ENCODE measurements around the gene C19orf53. TPM values are rescaled to one million over a fixed set of nuclear protein-coding genes. Genes with fewer than 3 reads are reported as not detected.
A peak's percentile ranks its signal among the peaks of the same experiment; 100 is the strongest.

Gene C19orf53
- total and polyA plus RNA-seq, 2 of the 13 experiments (the other 11 are each of a cell fraction or from before 2014, with no cell fraction given) = 129 to 130 TPM

DNA sequence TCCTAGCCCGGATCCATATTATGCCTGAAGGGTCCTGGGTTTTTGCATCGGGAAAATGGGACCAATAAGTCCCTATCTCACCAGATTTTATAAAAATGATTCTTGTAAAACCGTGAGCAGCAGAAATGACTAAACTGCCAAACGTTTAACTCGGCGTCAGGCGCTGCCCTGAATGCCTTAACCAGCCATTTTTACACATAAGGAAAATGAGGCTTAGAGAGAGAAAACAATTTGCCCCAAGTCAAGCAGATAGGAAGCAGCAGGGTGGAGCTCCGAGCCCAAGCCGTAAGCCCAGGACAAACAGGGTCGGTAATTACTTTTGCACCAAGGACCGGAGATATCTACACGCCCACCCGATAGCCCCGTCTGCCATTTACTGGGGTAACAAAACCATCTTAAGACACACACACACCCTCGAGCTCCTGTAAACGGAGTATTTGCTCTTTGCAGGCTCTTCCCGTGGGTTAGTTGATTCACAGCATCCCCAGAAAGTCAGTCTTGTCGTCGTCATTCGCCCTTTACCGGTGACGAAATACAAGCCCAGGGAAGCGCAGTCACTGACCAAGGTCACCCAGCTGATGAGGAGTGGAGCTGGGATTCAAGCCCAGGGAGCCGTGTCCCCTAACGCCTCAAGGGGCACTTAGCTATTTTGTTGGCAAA is 26.0 kb upstream of the C19orf53 start (continued):
- TF ChIP-seq, protein P1, sequence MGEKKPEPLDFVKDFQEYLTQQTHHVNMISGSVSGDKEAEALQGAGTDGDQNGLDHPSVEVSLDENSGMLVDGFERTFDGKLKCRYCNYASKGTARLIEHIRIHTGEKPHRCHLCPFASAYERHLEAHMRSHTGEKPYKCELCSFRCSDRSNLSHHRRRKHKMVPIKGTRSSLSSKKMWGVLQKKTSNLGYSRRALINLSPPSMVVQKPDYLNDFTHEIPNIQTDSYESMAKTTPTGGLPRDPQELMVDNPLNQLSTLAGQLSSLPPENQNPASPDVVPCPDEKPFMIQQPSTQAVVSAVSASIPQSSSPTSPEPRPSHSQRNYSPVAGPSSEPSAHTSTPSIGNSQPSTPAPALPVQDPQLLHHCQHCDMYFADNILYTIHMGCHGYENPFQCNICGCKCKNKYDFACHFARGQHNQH (CRISPR knock-in tag; IDR thresholded peaks at IDR 0.05) = no peak
- TF ChIP-seq, protein P2, sequence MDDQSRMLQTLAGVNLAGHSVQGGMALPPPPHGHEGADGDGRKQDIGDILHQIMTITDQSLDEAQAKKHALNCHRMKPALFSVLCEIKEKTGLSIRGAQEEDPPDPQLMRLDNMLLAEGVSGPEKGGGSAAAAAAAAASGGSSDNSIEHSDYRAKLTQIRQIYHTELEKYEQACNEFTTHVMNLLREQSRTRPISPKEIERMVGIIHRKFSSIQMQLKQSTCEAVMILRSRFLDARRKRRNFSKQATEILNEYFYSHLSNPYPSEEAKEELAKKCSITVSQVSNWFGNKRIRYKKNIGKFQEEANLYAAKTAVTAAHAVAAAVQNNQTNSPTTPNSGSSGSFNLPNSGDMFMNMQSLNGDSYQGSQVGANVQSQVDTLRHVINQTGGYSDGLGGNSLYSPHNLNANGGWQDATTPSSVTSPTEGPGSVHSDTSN (CRISPR knock-in tag; IDR thresholded peaks at IDR 0.05; ENCODE audit: borderline replicate concordance) = no peak
- TF ChIP-seq NCOA2 (CRISPR knock-in tag; IDR thresholded peaks at IDR 0.05) = no peak
- TF ChIP-seq RAD21 (CRISPR knock-in tag; IDR thresholded peaks at IDR 0.05) = no peak
- peak; percentile 71; the same call in 1 of the 2 replicates for TF ChIP-seq HOXA3 (CRISPR knock-in tag; IDR thresholded peaks at IDR 0.05)
- TF ChIP-seq, protein P3, sequence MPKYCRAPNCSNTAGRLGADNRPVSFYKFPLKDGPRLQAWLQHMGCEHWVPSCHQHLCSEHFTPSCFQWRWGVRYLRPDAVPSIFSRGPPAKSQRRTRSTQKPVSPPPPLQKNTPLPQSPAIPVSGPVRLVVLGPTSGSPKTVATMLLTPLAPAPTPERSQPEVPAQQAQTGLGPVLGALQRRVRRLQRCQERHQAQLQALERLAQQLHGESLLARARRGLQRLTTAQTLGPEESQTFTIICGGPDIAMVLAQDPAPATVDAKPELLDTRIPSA (CRISPR knock-in tag; IDR thresholded peaks at IDR 0.05; ENCODE audit: borderline replicate concordance) = no peak
- peak; percentile 58; the same call in 1 of the 2 replicates for TF ChIP-seq ZNF709 (CRISPR knock-in tag; IDR thresholded peaks at IDR 0.05)
- no peak for TF ChIP-seq ZNF138 (CRISPR knock-in tag; IDR thresholded peaks at IDR 0.05; ENCODE audit: low read depth)
- TF ChIP-seq, protein P4, sequence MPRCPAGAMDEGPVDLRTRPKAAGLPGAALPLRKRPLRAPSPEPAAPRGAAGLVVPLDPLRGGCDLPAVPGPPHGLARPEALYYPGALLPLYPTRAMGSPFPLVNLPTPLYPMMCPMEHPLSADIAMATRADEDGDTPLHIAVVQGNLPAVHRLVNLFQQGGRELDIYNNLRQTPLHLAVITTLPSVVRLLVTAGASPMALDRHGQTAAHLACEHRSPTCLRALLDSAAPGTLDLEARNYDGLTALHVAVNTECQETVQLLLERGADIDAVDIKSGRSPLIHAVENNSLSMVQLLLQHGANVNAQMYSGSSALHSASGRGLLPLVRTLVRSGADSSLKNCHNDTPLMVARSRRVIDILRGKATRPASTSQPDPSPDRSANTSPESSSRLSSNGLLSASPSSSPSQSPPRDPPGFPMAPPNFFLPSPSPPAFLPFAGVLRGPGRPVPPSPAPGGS (CRISPR knock-in tag; IDR thresholded peaks at IDR 0.05) = no peak
- TF ChIP-seq, protein P5, sequence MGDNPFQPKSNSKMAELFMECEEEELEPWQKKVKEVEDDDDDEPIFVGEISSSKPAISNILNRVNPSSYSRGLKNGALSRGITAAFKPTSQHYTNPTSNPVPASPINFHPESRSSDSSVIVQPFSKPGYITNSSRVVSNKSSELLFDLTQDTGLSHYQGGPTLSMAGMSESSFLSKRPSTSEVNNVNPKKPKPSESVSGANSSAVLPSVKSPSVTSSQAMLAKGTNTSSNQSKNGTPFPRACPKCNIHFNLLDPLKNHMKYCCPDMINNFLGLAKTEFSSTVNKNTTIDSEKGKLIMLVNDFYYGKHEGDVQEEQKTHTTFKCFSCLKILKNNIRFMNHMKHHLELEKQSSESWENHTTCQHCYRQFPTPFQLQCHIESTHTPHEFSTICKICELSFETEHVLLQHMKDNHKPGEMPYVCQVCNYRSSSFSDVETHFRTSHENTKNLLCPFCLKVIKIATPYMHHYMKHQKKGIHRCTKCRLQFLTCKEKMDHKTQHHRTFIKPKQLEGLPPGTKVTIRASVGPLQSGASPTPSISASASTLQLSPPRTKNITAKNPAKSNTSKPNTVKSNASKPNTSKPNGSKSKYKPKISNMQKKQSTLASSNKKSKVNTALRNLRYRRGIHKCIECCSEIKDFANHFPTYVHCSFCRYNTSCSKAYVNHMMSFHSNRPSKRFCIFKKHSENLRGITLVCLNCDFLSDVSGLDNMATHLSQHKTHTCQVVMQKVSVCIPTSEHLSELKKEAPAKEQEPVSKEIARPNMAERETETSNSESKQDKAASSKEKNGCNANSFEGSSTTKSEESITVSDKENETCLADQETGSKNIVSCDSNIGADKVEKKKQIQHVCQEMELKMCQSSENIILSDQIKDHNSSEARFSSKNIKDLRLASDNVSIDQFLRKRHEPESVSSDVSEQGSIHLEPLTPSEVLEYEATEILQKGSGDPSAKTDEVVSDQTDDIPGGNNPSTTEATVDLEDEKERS (CRISPR knock-in tag; IDR thresholded peaks at IDR 0.05) = no peak
- TF ChIP-seq HOXD1 (CRISPR knock-in tag; IDR thresholded peaks at IDR 0.05) = no peak
- TF ChIP-seq ZNF768 (CRISPR knock-in tag; IDR thresholded peaks at IDR 0.05) = peak; percentile 31; the same call in 1 of the 2 replicates
- TF ChIP-seq, protein P6, sequence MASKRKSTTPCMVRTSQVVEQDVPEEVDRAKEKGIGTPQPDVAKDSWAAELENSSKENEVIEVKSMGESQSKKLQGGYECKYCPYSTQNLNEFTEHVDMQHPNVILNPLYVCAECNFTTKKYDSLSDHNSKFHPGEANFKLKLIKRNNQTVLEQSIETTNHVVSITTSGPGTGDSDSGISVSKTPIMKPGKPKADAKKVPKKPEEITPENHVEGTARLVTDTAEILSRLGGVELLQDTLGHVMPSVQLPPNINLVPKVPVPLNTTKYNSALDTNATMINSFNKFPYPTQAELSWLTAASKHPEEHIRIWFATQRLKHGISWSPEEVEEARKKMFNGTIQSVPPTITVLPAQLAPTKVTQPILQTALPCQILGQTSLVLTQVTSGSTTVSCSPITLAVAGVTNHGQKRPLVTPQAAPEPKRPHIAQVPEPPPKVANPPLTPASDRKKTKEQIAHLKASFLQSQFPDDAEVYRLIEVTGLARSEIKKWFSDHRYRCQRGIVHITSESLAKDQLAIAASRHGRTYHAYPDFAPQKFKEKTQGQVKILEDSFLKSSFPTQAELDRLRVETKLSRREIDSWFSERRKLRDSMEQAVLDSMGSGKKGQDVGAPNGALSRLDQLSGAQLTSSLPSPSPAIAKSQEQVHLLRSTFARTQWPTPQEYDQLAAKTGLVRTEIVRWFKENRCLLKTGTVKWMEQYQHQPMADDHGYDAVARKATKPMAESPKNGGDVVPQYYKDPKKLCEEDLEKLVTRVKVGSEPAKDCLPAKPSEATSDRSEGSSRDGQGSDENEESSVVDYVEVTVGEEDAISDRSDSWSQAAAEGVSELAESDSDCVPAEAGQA (IDR thresholded peaks at IDR 0.05; ENCODE audit: low read depth) = peak; percentile 24; the same call in 1 of the 2 replicates
- TF ChIP-seq, protein P6 (CRISPR knock-in tag; IDR thresholded peaks at IDR 0.05; ENCODE audit: borderline replicate concordance) = no peak
- 0 out of 2 replicates have a peak, but pooled peaks have one; percentile 20 for TF ChIP-seq ZNF230 (CRISPR knock-in tag; IDR thresholded peaks at IDR 0.05)

Measured in HepG2 (cell line).